SHP77 treated with DMSO at 0.1 percent for 48 hours (cell line): ENCODE data around the gene SOX11.

Experiments
- DNase-seq: peaks from one replicate; lab custom pipeline; 2025; lab: John Stamatoyannopoulos, UW

The SOX11 gene

GRCh38 chr2:5692561-5693286 is 540 bp downstream of the SOX11 start:
- no peak for DNase-seq

- DNase-seq: peak; percentile 67
Measured at GRCh38 chr2:5693287-5694201, 1.4 kb downstream of the SOX11 start.

GRCh38 chr2:5694306-5694705 is 2.1 kb downstream of the SOX11 start:
- DNase-seq: no peak

GRCh38 chr2:5695654-5696403 is 3.6 kb downstream of the SOX11 start:
- DNase-seq: peak; percentile 49

GRCh38 chr2:5696404-5696944 is 4.3 kb downstream of the SOX11 start:
- no peak for DNase-seq

GRCh38 chr2:5696945-5697521 is 4.8 kb downstream of the SOX11 start:
- DNase-seq: peak; percentile 32

GRCh38 chr2:5697562-5697961 is 5.4 kb downstream of the SOX11 start:
- DNase-seq: no peak

GRCh38 chr2:5698134-5698533 is 6.0 kb downstream of the SOX11 start:
- no peak for DNase-seq

- no peak for DNase-seq
Measured at GRCh38 chr2:5699963-5700362, 7.8 kb downstream of the SOX11 start.

GRCh38 chr2:5700551-5700950 is 8.4 kb downstream of the SOX11 start:
- DNase-seq: no peak

- no peak for DNase-seq
Measured at GRCh38 chr2:5701266-5701665, 9.1 kb downstream of the SOX11 start.

- no peak for DNase-seq
Measured at GRCh38 chr2:5703166-5703565, 11.0 kb downstream of the SOX11 start.

GRCh38 chr2:5705490-5705889 is 13.3 kb downstream of the SOX11 start:
- DNase-seq: no peak

GRCh38 chr2:5706717-5707455 is 14.7 kb downstream of the SOX11 start:
- no peak for DNase-seq

- DNase-seq: no peak
Measured at GRCh38 chr2:5710615-5711014, 18.4 kb downstream of the SOX11 start.

GRCh38 chr2:5713101-5713500 is 20.9 kb downstream of the SOX11 start:
- no peak for DNase-seq

- DNase-seq: no peak
Measured at GRCh38 chr2:5719629-5720334, 27.6 kb downstream of the SOX11 start.

GRCh38 chr2:5720426-5720825 is 28.2 kb downstream of the SOX11 start:
- DNase-seq: no peak

GRCh38 chr2:5722236-5722635 is 30.1 kb downstream of the SOX11 start:
- DNase-seq: no peak
